C4-2B (cell line): ENCODE data around the gene ZNF248.
A peak's percentile ranks its signal among the peaks of the same experiment; 100 is the strongest.

ENCODE experiments used
- ZFX ChIP-seq: fragments of 450-650 bp; IDR thresholded peaks from 2 replicates; pipeline ENCODE4 v1.6.1; 2017
- TF ChIP-seq, protein P1 (sequence below): fragments of 450-650 bp; conservative IDR thresholded peaks from 2 replicates; pipeline ENCODE4 v1.5.1; 2017; ENCODE audit warnings: mild to moderate bottlenecking

DNA sequence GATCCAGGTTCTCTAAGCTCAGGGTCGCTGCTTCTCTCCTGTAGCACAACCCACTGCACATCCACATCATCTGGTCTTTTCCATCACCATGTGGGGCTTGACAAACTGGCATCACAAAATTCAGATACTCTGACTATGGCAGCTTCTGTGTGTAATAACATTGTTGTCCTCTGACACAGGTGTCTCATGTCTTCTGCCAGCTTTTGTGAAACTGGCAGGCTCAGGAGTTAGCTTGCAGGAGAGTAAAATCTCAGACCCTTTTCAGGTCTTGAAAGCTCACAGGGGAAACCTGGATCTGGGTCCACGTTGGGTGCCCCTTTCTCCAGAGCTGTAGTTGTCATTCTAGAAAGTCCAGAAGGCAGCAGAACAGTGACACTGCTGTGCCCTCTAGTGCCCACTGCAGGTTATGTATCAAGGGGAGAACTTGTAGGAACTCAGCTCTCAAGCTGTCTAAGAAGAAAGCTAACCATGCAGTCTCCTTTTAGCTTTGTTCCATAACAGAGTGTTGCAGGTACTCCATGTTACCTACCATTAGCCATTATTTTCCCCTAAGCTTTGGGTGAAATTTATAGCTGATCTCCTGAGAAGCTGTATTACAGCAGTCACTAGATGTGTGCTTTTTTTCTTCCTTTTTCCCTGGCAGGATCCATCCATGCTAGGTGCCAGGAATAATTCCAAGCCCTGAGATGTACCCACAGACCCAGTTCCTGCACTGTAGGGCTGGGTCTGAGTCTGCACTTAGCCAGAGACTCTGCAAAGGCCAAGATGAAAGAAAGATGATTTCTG, 102.7 kb downstream of the ZNF248 start:
- TF ChIP-seq, protein P1, sequence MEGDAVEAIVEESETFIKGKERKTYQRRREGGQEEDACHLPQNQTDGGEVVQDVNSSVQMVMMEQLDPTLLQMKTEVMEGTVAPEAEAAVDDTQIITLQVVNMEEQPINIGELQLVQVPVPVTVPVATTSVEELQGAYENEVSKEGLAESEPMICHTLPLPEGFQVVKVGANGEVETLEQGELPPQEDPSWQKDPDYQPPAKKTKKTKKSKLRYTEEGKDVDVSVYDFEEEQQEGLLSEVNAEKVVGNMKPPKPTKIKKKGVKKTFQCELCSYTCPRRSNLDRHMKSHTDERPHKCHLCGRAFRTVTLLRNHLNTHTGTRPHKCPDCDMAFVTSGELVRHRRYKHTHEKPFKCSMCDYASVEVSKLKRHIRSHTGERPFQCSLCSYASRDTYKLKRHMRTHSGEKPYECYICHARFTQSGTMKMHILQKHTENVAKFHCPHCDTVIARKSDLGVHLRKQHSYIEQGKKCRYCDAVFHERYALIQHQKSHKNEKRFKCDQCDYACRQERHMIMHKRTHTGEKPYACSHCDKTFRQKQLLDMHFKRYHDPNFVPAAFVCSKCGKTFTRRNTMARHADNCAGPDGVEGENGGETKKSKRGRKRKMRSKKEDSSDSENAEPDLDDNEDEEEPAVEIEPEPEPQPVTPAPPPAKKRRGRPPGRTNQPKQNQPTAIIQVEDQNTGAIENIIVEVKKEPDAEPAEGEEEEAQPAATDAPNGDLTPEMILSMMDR, result peak; percentile 86
- TF ChIP-seq ZFX, result no peak
